Mesenchymal stem cell (in vitro differentiated cells and primary cell): ENCODE measurements around the gene CGB8.

ENCODE experiments used
- DNase-seq: peaks from one replicate; pipeline ENCODE4 v3.0.0-alpha.2; 2013
- H2AFZ ChIP-seq: one replicate; pipeline ENCODE4 v1.6.1; 2013; ENCODE audit warnings: low read depth, mild to moderate bottlenecking, control low read depth, inconsistent platforms, low read length, moderate library complexity
- H2AK5ac ChIP-seq: 2 replicates; pipeline ENCODE4 v1.6.1; 2013; ENCODE audit warnings: low read length, moderate library complexity, mild to moderate bottlenecking, inconsistent platforms; ENCODE audit not compliant: severe bottlenecking
- H2BK120ac ChIP-seq: one replicate; pipeline ENCODE4 v1.6.1; 2013; ENCODE audit warnings: low read depth, mild to moderate bottlenecking, inconsistent platforms, low read length, moderate library complexity
- H2BK12ac ChIP-seq, 2 experiments: one replicate each; pipeline ENCODE4 v1.6.1; 2013; ENCODE audit warnings: inconsistent platforms in 2 of 2, low read length in 2 of 2, mild to moderate bottlenecking in 2 of 2, moderate library complexity in 2 of 2, control low read depth in 1 of 2
- H2BK15ac ChIP-seq: one replicate; pipeline ENCODE4 v1.6.1; 2013; ENCODE audit warnings: mild to moderate bottlenecking, low read depth, inconsistent platforms; ENCODE audit not compliant: poor library complexity, severe bottlenecking
- H2BK5ac ChIP-seq: 2 replicates; pipeline ENCODE4 v1.6.1; 2013; ENCODE audit warnings: low read depth, mild to moderate bottlenecking, low read length, control low read depth, inconsistent platforms; ENCODE audit not compliant: poor library complexity, severe bottlenecking
- H3K14ac ChIP-seq, 2 experiments: one replicate each; pipeline ENCODE4 v1.6.1; 2013; ENCODE audit warnings: inconsistent platforms in 2 of 2, low read length in 2 of 2, control low read depth in 1 of 2, mild to moderate bottlenecking in 1 of 2, moderate library complexity in 1 of 2
- H3K18ac ChIP-seq, 2 experiments: one replicate each; pipeline ENCODE4 v1.6.1; 2013; ENCODE audit warnings: inconsistent platforms in 2 of 2, low read length in 2 of 2, control low read depth in 1 of 2, low read depth in 1 of 2, mild to moderate bottlenecking in 1 of 2
- H3K23ac ChIP-seq, 2 experiments: one replicate each; pipeline ENCODE4 v1.6.1; 2013; ENCODE audit warnings: inconsistent platforms in 2 of 2, low read length in 2 of 2, mild to moderate bottlenecking in 2 of 2, moderate library complexity in 2 of 2, control low read depth in 1 of 2
- H3K27ac ChIP-seq: 2 replicates; pipeline ENCODE4 v1.5.1; 2013; ENCODE audit warnings: mild to moderate bottlenecking, moderate library complexity, low read length, control low read depth, inconsistent platforms; ENCODE audit not compliant: poor library complexity, severe bottlenecking
- H3K27me3 ChIP-seq, 2 experiments: 2 replicates each; pipeline versions ENCODE4 v1.6.1 to v1.7.0; 2013; ENCODE audit warnings: low read length in 2 of 2, mild to moderate bottlenecking in 2 of 2, moderate library complexity in 2 of 2, control low read depth in 1 of 2, inconsistent platforms in 1 of 2; ENCODE audit not compliant: control insufficient read depth in 1 of 2, insufficient read depth in 1 of 2
- H3K36me3 ChIP-seq, 2 experiments: 2 replicates each; pipeline versions ENCODE4 v1.6.1 to v1.7.0; 2013; ENCODE audit warnings: low read length in 2 of 2, control low read depth in 1 of 2, inconsistent platforms in 1 of 2, low read depth in 1 of 2, mild to moderate bottlenecking in 1 of 2; ENCODE audit not compliant: insufficient read depth in 2 of 2, control insufficient read depth in 1 of 2
- H3K4ac ChIP-seq, 2 experiments: one replicate each; pipeline ENCODE4 v1.6.1; 2013; ENCODE audit warnings: inconsistent platforms in 2 of 2, low read length in 2 of 2, mild to moderate bottlenecking in 2 of 2, moderate library complexity in 2 of 2, control low read depth in 1 of 2, low read depth in 1 of 2
- H3K4me1 ChIP-seq: 2 replicates; pipeline ENCODE4 v1.6.1; 2013; ENCODE audit warnings: low read depth, low read length, control low read depth; ENCODE audit not compliant: control insufficient read depth, insufficient read depth
- H3K4me2 ChIP-seq: 2 replicates; pipeline ENCODE4 v1.6.1; 2013; ENCODE audit warnings: low read length, mild to moderate bottlenecking, inconsistent platforms; ENCODE audit not compliant: poor library complexity, severe bottlenecking
- H3K4me3 ChIP-seq, 2 experiments: 2 replicates each; pipeline versions ENCODE4 v1.5.1 to v1.7.0; 2013; ENCODE audit warnings: low read length in 2 of 2, mild to moderate bottlenecking in 2 of 2, control low read depth in 1 of 2, low read depth in 1 of 2; ENCODE audit not compliant: insufficient read depth in 1 of 2
- H3K79me1 ChIP-seq: replicated peaks from 2 replicates; pipeline ENCODE4 v1.6.1; 2013; ENCODE audit warnings: mild to moderate bottlenecking, control low read depth, low read length, inconsistent platforms; ENCODE audit not compliant: poor library complexity, severe bottlenecking
- H3K9ac ChIP-seq: 2 replicates; pipeline ENCODE4 v1.7.0; 2013; ENCODE audit warnings: mild to moderate bottlenecking, low read length, moderate library complexity
- H3K9me3 ChIP-seq: 2 replicates; pipeline ENCODE4 v1.7.0; 2013; ENCODE audit warnings: mild to moderate bottlenecking, low read length; ENCODE audit not compliant: control insufficient read depth
- H4K8ac ChIP-seq: one replicate; pipeline ENCODE4 v1.6.1; 2013; ENCODE audit warnings: inconsistent platforms, mild to moderate bottlenecking, low read length, moderate library complexity
- H4K91ac ChIP-seq: one replicate; pipeline ENCODE4 v1.6.1; 2013; ENCODE audit warnings: mild to moderate bottlenecking, low read length, inconsistent platforms
- WGBS: methylation state at CpG from one replicate; pipeline ENCODE4 v1.1.7; 2013; ENCODE audit warnings: mixed read lengths; 5-methylcytosine and 5-hydroxymethylcytosine counted together

The CGB8 gene

GRCh38 chr19:49010453-49010852, 38.5 kb downstream of the CGB8 start:
- no peak overlapping the region for H3K9ac ChIP-seq
- no peak overlapping the region for H2AK5ac ChIP-seq
- WGBS, result 92% methylated on average over 18 of the region's 18 CpGs
- H2BK12ac ChIP-seq, result no peak overlapping the region
- H2AFZ ChIP-seq, result no peak overlapping the region
- no peak overlapping the region for H2BK120ac ChIP-seq
- no peak overlapping the region for H2BK15ac ChIP-seq
- no peak overlapping the region for H4K8ac ChIP-seq
- no peak overlapping the region for H3K27ac ChIP-seq
- H3K23ac ChIP-seq, result no peak overlapping the region
- H4K91ac ChIP-seq, result no peak overlapping the region
- H3K4me3 ChIP-seq, result no peak overlapping the region
- no peak overlapping the region for H3K14ac ChIP-seq
- H3K9me3 ChIP-seq, result no peaks in the 10 kb centered on the region
- H3K4me1 ChIP-seq, result no peaks in the 10 kb centered on the region
- no peak overlapping the region for H3K4me2 ChIP-seq
- peaks cover 69 to 73% of the 10 kb centered on the region in 2 experiments for H3K36me3 ChIP-seq
- H3K79me1 ChIP-seq, result peaks cover 6% of the 10 kb centered on the region
- no peak for DNase-seq
- H3K18ac ChIP-seq, result no peak overlapping the region
- H3K4ac ChIP-seq, result no peak overlapping the region
- H3K27me3 ChIP-seq, result no peaks in the 10 kb centered on the region
- no peak overlapping the region for H2BK5ac ChIP-seq

GRCh38 chr19:49009828-49010227, 39.1 kb downstream of the CGB8 start:
- H3K27me3 ChIP-seq, result no peaks in the 10 kb centered on the region
- H4K91ac ChIP-seq, result no peak overlapping the region
- no peak overlapping the region for H2AFZ ChIP-seq
- H2BK5ac ChIP-seq, result no peak overlapping the region
- no peak overlapping the region for H4K8ac ChIP-seq
- no peak overlapping the region for H2BK15ac ChIP-seq
- no peak overlapping the region for H2AK5ac ChIP-seq
- H3K27ac ChIP-seq, result no peak overlapping the region
- H2BK120ac ChIP-seq, result no peak overlapping the region
- H3K14ac ChIP-seq, result no peak overlapping the region
- H3K9me3 ChIP-seq, result no peaks in the 10 kb centered on the region
- H3K4me2 ChIP-seq, result no peak overlapping the region
- no peak overlapping the region for H3K4ac ChIP-seq
- no peak overlapping the region for H2BK12ac ChIP-seq
- H3K18ac ChIP-seq, result no peak overlapping the region
- H3K79me1 ChIP-seq, result peaks cover 6% of the 10 kb centered on the region
- no peak for DNase-seq
- H3K9ac ChIP-seq, result no peak overlapping the region
- H3K4me3 ChIP-seq, result no peak overlapping the region
- no peaks in the 10 kb centered on the region for H3K4me1 ChIP-seq
- H3K23ac ChIP-seq, result no peak overlapping the region
- H3K36me3 ChIP-seq, result peaks cover 69 to 73% of the 10 kb centered on the region in 2 experiments
- WGBS, result 96% methylated on average over 18 of the region's 18 CpGs

- Histone ChIP-seq H3K27me3 (no peaks in the 10 kb centered on the region), H3K4me3 (no peak overlapping the region), H3K23ac (no peak overlapping the region), H2BK15ac (no peak overlapping the region), H3K9ac (no peak overlapping the region), H4K8ac (no peak overlapping the region), H3K27ac (no peak overlapping the region), H4K91ac (no peak overlapping the region), H2BK120ac (no peak overlapping the region), H3K4ac (no peak overlapping the region), H2BK12ac (no peak overlapping the region), H3K79me1 (peaks cover 13% of the 10 kb centered on the region), H3K4me1 (no peaks in the 10 kb centered on the region), H2BK5ac (no peak overlapping the region), H3K9me3 (no peaks in the 10 kb centered on the region), H3K18ac (no peak overlapping the region), H3K36me3 (peaks cover 66 to 76% of the 10 kb centered on the region in 2 experiments), H2AFZ (no peak overlapping the region), H2AK5ac (no peak overlapping the region), H3K4me2 (no peak overlapping the region), H3K14ac (no peak overlapping the region)
- 98% methylated on average over 22 of the region's 22 CpGs for WGBS
- no peak for DNase-seq
Measured at GRCh38 chr19:49006905-49007304, 42.0 kb downstream of the CGB8 start.

- peaks cover 48 to 59% of the 10 kb centered on the region in 2 experiments for H3K36me3 ChIP-seq
- H3K9me3 ChIP-seq, result no peaks in the 10 kb centered on the region
- no peak for DNase-seq
- H3K4ac ChIP-seq, result no peak overlapping the region
- H3K27me3 ChIP-seq, result no peaks in the 10 kb centered on the region
- no peak overlapping the region for H3K27ac ChIP-seq
- H3K79me1 ChIP-seq, result peaks cover 17% of the 10 kb centered on the region
- H2AFZ ChIP-seq, result no peak overlapping the region
- H3K9ac ChIP-seq, result no peak overlapping the region
- no peak overlapping the region for H2BK120ac ChIP-seq
- 94% methylated on average over 6 of the region's 7 CpGs for WGBS
- no peak overlapping the region for H3K4me3 ChIP-seq
- H3K14ac ChIP-seq, result no peak overlapping the region
- H3K4me2 ChIP-seq, result no peak overlapping the region
- no peak overlapping the region for H3K18ac ChIP-seq
- H4K8ac ChIP-seq, result no peak overlapping the region
- no peak overlapping the region for H4K91ac ChIP-seq
- no peak overlapping the region for H2BK5ac ChIP-seq
- H2BK15ac ChIP-seq, result no peak overlapping the region
- H2BK12ac ChIP-seq, result no peak overlapping the region
- H2AK5ac ChIP-seq, result no peak overlapping the region
- H3K4me1 ChIP-seq, result no peaks in the 10 kb centered on the region
- H3K23ac ChIP-seq, result no peak overlapping the region
Measured at GRCh38 chr19:49004964-49005614, 43.8 kb downstream of the CGB8 start.
